Suppressor macrophage (primary cell): ENCODE results near the gene CRELD2.

Source experiments
- DNase-seq, 4 experiments: peaks; one replicate each; pipeline ENCODE4 v3.0.0-alpha.2; 2020 to 2022
- total RNA-seq, 17 experiments: gene quantifications; one replicate each; lab custom pipeline; 2026; ENCODE audit warnings: mixed read lengths in 6 of 17, inconsistent platforms in 3 of 17; lab: John Stamatoyannopoulos, UW

Gene CRELD2, protein sequence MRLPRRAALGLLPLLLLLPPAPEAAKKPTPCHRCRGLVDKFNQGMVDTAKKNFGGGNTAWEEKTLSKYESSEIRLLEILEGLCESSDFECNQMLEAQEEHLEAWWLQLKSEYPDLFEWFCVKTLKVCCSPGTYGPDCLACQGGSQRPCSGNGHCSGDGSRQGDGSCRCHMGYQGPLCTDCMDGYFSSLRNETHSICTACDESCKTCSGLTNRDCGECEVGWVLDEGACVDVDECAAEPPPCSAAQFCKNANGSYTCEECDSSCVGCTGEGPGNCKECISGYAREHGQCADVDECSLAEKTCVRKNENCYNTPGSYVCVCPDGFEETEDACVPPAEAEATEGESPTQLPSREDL
- total RNA-seq = 14.0 to 34.0 (median 20.3) reads per million in 17 experiments

GRCh38 chr22:49917974-49918910, at the start of gene CRELD2, which contains the start of gene ALG12:
Gene CRELD2, plus strand, starts transcription at chr22:49918634. Its CDS starts 136 bp downstream, at chr22:49918770.
Gene ALG12, minus strand, starts transcription at chr22:49918438. Its CDS starts 4,673 bp downstream, at chr22:49913765.
- peak; percentile 99 to 100 (median 100) for DNase-seq

- no peak for DNase-seq
Observed at GRCh38 chr22:49869086-49869830, 49.2 kb upstream of the CRELD2 start.

DNA sequence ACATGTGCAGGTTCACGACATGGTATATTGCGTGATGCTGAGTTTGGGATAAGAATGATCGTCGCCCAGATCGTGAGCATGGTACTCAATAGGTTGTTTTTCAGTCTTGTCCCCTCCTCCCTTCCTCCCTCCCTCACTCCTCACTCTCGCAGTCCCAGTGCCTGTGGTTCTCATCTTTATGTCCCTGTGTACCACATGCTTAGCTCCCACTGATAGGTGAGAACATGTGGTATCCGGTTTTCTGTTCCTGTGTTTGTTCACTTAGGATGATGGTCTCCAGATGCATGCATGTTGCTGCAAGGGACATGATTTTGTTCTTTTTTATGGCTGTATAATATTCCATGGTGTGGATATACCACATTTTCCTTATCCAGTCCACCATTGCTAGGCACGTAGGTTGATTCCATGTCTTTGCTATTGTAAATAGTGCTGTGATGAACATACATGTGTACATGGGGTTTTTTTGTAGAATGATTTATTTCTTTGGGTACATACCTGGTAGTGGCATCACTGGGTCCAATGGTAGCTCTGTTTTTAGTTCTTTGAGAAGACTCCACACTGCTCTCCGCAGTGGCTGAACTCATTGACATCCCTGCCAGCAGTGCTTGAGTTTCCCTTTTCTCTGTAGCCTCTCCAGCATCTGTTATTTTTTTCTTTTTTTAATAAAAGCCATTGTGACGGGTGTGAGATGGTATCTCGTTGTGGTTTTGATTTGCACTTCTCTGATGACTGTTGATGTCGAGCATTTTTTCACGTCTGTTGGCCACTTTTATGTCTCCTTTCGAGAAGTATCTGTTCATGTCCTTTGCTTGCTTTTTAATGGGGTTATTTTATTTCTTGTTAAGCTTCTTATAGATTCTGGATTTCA, 48.4 kb upstream of the CRELD2 start:
- no peak for DNase-seq

DNA sequence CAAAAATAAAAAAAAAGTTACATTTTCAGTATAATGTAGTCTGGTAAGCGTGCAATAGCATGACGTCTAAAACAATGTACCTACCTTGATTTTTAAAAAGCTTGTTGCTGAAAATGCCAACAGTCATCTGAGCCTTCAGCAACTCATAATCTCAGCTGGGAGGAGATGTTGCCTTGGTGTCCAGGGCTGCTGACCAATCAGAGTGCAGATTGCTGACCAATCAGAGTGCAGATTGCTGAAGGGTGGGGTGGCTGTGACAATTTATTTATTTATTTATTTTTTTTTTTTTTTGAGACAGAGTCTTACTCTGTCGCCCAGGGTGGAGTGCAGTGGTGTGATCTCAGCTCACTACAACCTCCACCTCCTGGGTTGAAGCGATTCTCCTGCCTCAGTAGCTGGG, 47.0 kb upstream of the CRELD2 start:
- DNase-seq = peak in 1 of 4 experiments; percentile 8

- no peak for DNase-seq
Observed at GRCh38 chr22:49872347-49872746, 46.1 kb upstream of the CRELD2 start.

DNA sequence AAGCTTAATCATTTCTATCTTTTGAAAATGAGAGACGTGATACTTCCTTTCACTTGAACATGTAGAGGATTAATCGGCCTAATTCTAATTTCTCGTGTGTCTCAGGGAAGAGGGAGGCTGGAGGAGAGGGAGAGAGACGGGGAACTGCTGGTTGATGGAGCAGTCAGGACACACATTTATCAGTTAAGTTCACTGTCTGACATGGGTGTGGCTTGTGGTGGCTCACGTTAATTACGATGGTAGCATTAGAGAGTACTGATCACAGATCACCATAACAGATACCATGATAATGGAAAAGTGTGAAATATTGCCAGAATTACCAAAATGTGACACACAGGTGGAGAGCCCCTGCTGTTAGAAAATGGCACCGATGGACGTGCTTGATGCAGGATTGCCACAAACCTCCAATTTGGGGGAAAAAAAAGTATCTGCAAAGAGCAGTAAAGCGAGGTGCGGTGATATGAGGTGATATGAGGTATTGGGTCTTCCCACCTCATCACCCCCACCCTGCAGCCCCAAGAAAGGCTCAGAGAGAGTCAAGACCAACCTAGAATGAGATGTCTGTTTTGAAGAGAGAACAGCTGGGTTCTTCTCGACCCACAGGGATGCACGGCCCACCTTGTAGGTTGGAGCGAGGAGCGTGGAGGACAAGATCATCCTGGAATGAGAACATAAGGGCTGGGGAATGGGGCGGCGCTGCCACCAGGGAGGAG, 45.0 kb upstream of the CRELD2 start:
- no peak for DNase-seq

GRCh38 chr22:49877642-49878041, 40.8 kb upstream of the CRELD2 start:
- DNase-seq = no peak

GRCh38 chr22:49878206-49878605, 40.2 kb upstream of the CRELD2 start:
- no peak for DNase-seq

DNA sequence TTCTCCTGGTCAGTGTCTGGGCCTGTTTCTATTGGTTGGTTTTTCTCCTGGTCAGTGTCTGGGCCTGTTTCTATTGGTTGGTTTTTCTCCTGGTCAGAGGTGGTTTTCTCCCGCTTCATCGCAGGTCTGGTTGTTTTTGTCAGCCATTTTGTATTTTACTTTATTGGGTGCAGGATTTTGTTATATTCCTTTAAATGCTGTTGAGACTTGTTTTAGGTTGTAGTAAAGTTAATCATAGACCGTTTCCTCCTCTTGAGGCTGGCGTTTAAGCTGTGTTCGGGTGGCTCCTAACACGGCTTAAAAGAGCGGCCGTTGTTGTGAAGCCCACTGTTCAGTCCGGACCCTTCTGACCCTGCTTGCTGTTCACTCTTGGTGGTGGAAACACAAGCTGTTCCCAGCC, 38.6 kb upstream of the CRELD2 start:
- DNase-seq = no peak

GRCh38 chr22:49880281-49880680, 38.2 kb upstream of the CRELD2 start:
- no peak for DNase-seq

DNA sequence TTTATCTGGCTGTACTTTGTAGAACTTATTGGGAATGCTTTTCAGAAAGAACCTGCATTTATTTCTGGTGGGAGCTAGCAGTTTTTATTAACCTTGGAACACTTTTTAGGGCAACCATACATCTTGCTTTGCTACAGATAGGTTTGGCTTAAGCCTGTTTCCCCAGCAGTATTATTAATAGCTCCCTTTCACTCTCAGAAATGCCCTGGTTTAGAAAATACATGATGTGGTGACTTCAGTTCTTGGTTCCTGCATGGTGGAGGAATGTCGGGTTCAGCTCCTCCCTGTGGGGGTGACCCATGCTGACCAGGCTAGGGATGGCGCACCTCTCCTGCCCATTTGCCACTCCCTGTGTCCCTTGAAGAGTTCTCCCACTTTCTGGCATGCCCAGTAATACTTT, 36.6 kb upstream of the CRELD2 start:
- DNase-seq = no peak

DNA sequence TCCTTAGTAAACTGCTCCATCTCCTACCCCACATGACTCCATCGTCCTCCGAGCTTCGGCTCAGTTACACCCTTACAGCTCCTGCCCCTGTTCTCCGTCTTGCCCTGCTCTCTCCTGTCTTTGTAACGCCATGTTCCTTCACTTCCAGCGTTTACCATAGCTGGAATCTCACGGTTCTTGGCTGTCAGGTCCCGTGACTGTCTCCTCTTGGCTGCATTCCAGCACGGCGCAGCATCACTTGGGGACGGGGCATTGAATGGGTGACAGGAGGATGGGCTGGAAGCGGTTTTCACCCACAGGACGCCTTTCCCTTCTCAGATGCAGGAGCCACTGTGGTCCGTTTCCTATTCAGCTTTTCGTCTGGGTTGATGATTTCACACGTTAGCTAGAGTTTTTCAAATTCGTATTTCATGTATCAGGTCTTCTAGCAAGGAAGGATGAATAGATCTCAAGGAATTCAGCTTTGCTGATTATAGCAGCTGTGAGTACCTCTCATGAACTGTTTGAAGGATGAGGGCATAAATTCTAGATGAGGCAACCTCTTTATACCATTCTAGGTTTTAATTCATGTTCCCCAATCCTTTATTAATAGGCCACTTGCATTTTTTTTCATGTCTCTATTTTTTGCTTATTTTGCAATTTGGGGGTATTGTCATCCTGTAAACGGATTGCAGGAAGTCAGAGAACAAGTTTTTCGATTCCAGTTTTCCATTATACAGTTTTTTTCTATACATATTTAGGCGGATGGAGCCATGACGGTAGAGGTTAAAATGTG, 35.7 kb upstream of the CRELD2 start:
- no peak for DNase-seq

GRCh38 chr22:49883294-49883640, 35.2 kb upstream of the CRELD2 start:
- no peak for DNase-seq

GRCh38 chr22:49884075-49884474, 34.4 kb upstream of the CRELD2 start:
- no peak for DNase-seq

DNA sequence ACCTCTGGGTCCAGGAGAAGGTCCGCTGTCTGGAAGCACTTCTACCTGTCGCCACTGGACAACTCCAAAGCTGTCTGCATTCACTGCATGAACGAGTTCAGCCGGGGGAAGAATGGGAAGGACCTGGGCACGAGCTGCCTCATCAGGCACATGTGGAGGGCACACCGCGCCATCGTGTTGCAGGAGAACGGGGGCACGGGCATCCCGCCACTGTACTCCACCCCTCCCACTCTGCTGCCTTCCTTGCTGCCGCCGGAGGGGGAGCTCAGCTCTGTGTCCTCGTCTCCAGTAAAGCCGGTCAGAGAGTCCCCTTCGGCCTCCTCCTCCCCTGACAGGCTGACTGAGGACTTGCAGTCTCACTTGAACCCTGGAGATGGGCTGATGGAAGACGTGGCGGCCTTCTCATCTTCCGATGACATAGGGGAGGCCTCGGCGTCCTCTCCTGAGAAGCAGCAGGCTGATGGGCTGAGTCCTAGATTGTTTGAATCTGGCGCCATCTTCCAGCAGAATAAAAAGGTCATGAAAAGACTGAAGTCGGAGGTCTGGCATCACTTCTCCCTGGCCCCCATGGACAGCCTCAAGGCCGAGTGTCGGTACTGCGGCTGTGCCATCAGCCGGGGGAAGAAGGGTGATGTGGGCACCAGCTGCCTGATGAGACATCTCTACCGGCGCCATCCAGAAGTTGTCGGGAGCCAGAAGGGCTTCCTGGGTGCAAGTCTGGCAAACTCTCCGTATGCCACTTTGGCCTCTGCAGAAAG, 33.8 kb upstream of the CRELD2 start:
- no peak for DNase-seq

DNA sequence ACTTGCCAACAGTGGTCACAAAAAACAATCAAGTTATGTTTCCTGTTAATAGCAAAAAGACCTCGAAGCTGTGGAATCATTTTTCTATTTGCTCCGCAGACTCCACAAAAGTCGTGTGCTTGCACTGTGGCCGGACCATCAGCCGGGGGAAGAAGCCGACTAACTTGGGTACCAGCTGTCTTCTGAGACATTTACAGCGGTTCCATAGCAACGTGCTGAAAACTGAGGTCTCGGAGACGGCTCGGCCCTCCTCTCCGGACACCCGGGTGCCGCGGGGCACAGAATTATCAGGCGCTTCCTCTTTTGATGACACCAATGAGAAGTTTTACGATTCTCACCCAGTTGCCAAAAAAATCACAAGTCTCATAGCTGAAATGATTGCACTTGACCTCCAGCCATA, 33.2 kb upstream of the CRELD2 start:
- DNase-seq = no peak

- no peak for DNase-seq
Observed at GRCh38 chr22:49885881-49886280, 32.6 kb upstream of the CRELD2 start.

GRCh38 chr22:49886346-49887063, 31.9 kb upstream of the CRELD2 start:
- no peak for DNase-seq

DNA sequence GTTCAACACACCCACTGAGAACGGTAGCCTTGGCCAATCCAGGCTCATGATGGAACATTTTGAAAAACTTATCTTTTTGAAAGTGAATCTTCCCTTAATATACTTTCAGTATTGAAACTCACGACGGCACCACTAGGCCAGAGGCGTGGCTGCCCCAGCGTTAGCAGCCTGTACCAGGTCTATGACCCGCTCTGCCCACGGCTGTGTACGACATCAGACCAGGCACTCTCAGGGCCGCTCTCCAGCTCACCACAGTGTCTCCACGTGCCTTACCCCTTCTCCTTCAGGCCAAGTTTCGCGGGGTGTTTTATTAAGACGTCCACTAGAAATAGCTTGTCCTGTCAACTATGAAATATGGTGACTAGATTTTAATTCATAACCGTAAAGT, 31.4 kb upstream of the CRELD2 start:
- no peak for DNase-seq
